Vagina (tissue), 2 donors: ENCODE data around the gene RASGRF2.

Source experiments
- CTCF ChIP-seq, 3 experiments: fragments of 450-650 bp in 2 of 3; fragments of 200-600 bp in 1 of 3; sonication (generic) in 1 of 3; IDR thresholded peaks; one replicate each; pipeline ENCODE4 v1.5.1; 2017 to 2019; ENCODE audit warnings: antibody characterized with exemption in 3 of 3, mild to moderate bottlenecking in 2 of 3, moderate library complexity in 2 of 3
- POLR2A ChIP-seq, 2 donors: fragments of 450-650 bp; IDR thresholded peaks; one replicate each; pipeline ENCODE4 v1.6.1; 2017; ENCODE audit warnings: antibody characterized with exemption in 2 of 2, mild to moderate bottlenecking in 2 of 2, moderate library complexity in 2 of 2
- POLR2AphosphoS5 ChIP-seq, 2 donors: sonication (generic); formaldehyde crosslinking; IDR thresholded peaks; one replicate each; pipeline ENCODE4 v1.9.0; 2017; ENCODE audit warnings: antibody characterized with exemption in 2 of 2, mild to moderate bottlenecking in 2 of 2, low read depth in 1 of 2; ENCODE audit not compliant: insufficient read depth in 1 of 2

- TF ChIP-seq CTCF (IDR thresholded peaks at IDR 0.05), result no peak
- no peak for TF ChIP-seq POLR2A (IDR thresholded peaks at IDR 0.05)
- no peak for TF ChIP-seq POLR2AphosphoS5 (IDR thresholded peaks at IDR 0.05; ENCODE audit: insufficient read depth in 1 of 2, low read depth in 1 of 2)
Observed at GRCh38 chr5:81252904-81253303, 292.7 kb downstream of the RASGRF2 start.
